ENCODE measurements around the gene MXI1.

DNA sequence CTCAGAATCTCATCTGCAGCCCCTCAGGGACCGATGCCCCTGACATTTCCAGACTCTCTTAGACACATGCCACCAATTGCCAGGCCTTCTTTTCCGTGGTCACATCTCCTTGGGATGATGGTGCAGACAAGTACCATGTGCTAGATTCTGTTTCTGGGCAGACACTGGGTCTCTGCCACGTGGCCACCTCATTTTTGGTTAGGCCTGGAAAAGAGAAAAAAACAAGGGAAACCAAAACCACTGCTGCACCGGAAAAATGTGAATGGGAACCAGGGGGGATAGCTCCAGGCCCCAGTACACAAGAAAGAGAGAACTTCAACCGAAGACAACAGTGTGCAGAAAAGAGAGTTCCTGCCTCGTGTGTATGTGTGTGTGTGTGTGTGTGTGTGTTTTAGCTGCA is 23.0 kb upstream of the MXI1 start:
- TF ChIP-seq, protein P1, sequence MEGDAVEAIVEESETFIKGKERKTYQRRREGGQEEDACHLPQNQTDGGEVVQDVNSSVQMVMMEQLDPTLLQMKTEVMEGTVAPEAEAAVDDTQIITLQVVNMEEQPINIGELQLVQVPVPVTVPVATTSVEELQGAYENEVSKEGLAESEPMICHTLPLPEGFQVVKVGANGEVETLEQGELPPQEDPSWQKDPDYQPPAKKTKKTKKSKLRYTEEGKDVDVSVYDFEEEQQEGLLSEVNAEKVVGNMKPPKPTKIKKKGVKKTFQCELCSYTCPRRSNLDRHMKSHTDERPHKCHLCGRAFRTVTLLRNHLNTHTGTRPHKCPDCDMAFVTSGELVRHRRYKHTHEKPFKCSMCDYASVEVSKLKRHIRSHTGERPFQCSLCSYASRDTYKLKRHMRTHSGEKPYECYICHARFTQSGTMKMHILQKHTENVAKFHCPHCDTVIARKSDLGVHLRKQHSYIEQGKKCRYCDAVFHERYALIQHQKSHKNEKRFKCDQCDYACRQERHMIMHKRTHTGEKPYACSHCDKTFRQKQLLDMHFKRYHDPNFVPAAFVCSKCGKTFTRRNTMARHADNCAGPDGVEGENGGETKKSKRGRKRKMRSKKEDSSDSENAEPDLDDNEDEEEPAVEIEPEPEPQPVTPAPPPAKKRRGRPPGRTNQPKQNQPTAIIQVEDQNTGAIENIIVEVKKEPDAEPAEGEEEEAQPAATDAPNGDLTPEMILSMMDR (IDR thresholded peaks at IDR 0.05): no peak
- TF ChIP-seq POLR2A (IDR thresholded peaks at IDR 0.05): no peak
